ENCODE results near the gene RPAP2.
"Not testable (repeated sequence)": the region's sequence is repeated elsewhere in the genome, so short reads cannot be mapped to it uniquely, and the experiment has no call there.

The RPAP2 gene

GRCh38 chr1:92298573-92299476 lies at the start of gene RPAP2, which contains the start of gene GLMN:
RPAP2 (plus strand) TSS chr1:92299059; CDS start chr1:92299074, 15 bp downstream.
GLMN (minus strand) TSS chr1:92298987; CDS start chr1:92297999, 988 bp downstream.
- DNase-seq (ENCODE audit: low read depth in 2 of 2) = peak; percentile 28 to 62

- DNase-seq (ENCODE audit: low read depth in 2 of 2) = not testable (repeated sequence)
Observed at GRCh38 chr1:92254714-92255113, 44.1 kb upstream of the RPAP2 start.

GRCh38 chr1:92259350-92259749 lies 39.5 kb upstream of the RPAP2 start:
- DNase-seq (ENCODE audit: low read depth in 2 of 2) = no peak

GRCh38 chr1:92262516-92262915 lies 36.3 kb upstream of the RPAP2 start:
- no peak for DNase-seq (ENCODE audit: low read depth in 2 of 2)

GRCh38 chr1:92273039-92273438 lies 25.8 kb upstream of the RPAP2 start:
- no peak for DNase-seq (ENCODE audit: low read depth in 2 of 2)

- no peak for DNase-seq (ENCODE audit: low read depth in 2 of 2)
Observed at GRCh38 chr1:92274939-92275338, 23.9 kb upstream of the RPAP2 start.

- DNase-seq (ENCODE audit: low read depth in 2 of 2) = no peak
Observed at GRCh38 chr1:92276082-92276481, 22.8 kb upstream of the RPAP2 start.

GRCh38 chr1:92277105-92277723 lies 21.6 kb upstream of the RPAP2 start:
- no peak for DNase-seq (ENCODE audit: low read depth in 2 of 2)

- not testable (repeated sequence) for DNase-seq (ENCODE audit: low read depth in 2 of 2)
Observed at GRCh38 chr1:92279781-92280180, 19.1 kb upstream of the RPAP2 start.

- not testable (repeated sequence) for DNase-seq (ENCODE audit: low read depth in 2 of 2)
Observed at GRCh38 chr1:92281411-92281810, 17.4 kb upstream of the RPAP2 start.

GRCh38 chr1:92291372-92291999 lies 7.4 kb upstream of the RPAP2 start:
- no peak for DNase-seq (ENCODE audit: low read depth in 2 of 2)

GRCh38 chr1:92298213-92298572 lies 666 bp upstream of the RPAP2 start:
- no peak for DNase-seq (ENCODE audit: low read depth in 2 of 2)

- DNase-seq (ENCODE audit: low read depth in 2 of 2) = no peak
Observed at GRCh38 chr1:92299477-92300150, 755 bp downstream of the RPAP2 start.

- no peak for DNase-seq (ENCODE audit: low read depth in 2 of 2)
Observed at GRCh38 chr1:92301021-92301420, 2.2 kb downstream of the RPAP2 start.

GRCh38 chr1:92306020-92306419 lies 7.2 kb downstream of the RPAP2 start:
- DNase-seq (ENCODE audit: low read depth in 2 of 2) = no peak

- DNase-seq (ENCODE audit: low read depth in 2 of 2) = no peak
Observed at GRCh38 chr1:92307980-92308379, 9.1 kb downstream of the RPAP2 start.

- no peak for DNase-seq (ENCODE audit: low read depth in 2 of 2)
Observed at GRCh38 chr1:92310185-92310597, 11.3 kb downstream of the RPAP2 start.

GRCh38 chr1:92314024-92314423 lies 15.2 kb downstream of the RPAP2 start:
- no peak for DNase-seq (ENCODE audit: low read depth in 2 of 2)

- peak in 1 of 2 donors; percentile 9 for DNase-seq (ENCODE audit: low read depth in 2 of 2)
Observed at GRCh38 chr1:92315766-92316599, 17.1 kb downstream of the RPAP2 start.

- DNase-seq (ENCODE audit: low read depth in 2 of 2) = no peak
Observed at GRCh38 chr1:92317836-92318493, 19.1 kb downstream of the RPAP2 start.

Measured in stimulated activated CD8-positive, alpha-beta memory T cell treated with anti-CD3 and anti-CD28 coated beads, Interleukin-15, amount 100 ng/mL, for 4 hours (primary cell).